Panc1 (cell line): ENCODE results near the gene QSOX1. TPM values are rescaled to one million over a fixed set of nuclear protein-coding genes. Genes with fewer than 3 reads are reported as not detected.

Experiments
- ATAC-seq: fragments of 200-7000 bp; cut with Tn5 transposase; 2 replicates; pipeline ENCODE4 v1.9.1; 2020; ENCODE audit warnings: mild to moderate bottlenecking, moderate library complexity
- BruUV-seq: library from RNA; stranded (reverse); fragments of 400-500 nt; replicated peaks from 2 replicates; lab custom pipeline; 2021; lab: Mats Ljungman, UMichigan
- CTCF ChIA-PET: fragments of 300-600 bp; sonication (Branson Sonifier 250); formaldehyde crosslinking; loops from one replicate; lab custom pipeline; 2022; ENCODE audit warnings: antibody characterized with exemption; lab: Charles Lee
- POLR2A ChIA-PET: fragments of 300-600 bp; sonication (Branson Sonifier 250); formaldehyde crosslinking; loops from one replicate; lab custom pipeline; 2022; ENCODE audit warnings: antibody characterized with exemption; lab: Charles Lee
- DNase-seq: peaks from one replicate; pipeline ENCODE4 v3.0.0-alpha.2; 2010; ENCODE audit warnings: low read depth, low spot score
- H3K27ac ChIP-seq: 2 replicates; pipeline ENCODE4 v1.5.1; 2011; ENCODE audit warnings: mild to moderate bottlenecking, low read length, inconsistent platforms
- H3K27me3 ChIP-seq: fragments of 200-500 bp; sonication (Bioruptor generic); 2 replicates; pipeline ENCODE4 v1.6.0; 2014; ENCODE audit warnings: low read length, inconsistent platforms; ENCODE audit not compliant: control insufficient read depth, insufficient read depth
- H3K36me3 ChIP-seq: fragments of 200-500 bp; sonication (Bioruptor generic); 2 replicates; pipeline ENCODE4 v1.5.1; 2014; ENCODE audit warnings: inconsistent platforms, mild to moderate bottlenecking, low read length, moderate library complexity; ENCODE audit not compliant: control insufficient read depth, insufficient read depth
- H3K4me1 ChIP-seq: 2 replicates; pipeline ENCODE4 v1.5.1; 2011; ENCODE audit warnings: inconsistent platforms, mild to moderate bottlenecking, low read length, moderate library complexity; ENCODE audit not compliant: control insufficient read depth, insufficient read depth
- H3K4me3 ChIP-seq, 2 experiments: 2 replicates each; pipeline ENCODE4 v1.5.1; 2011 to 2012; ENCODE audit warnings: low read depth in 2 of 2, low read length in 2 of 2, mild to moderate bottlenecking in 2 of 2, inconsistent platforms in 1 of 2, moderate library complexity in 1 of 2
- H3K9me3 ChIP-seq: fragments of 200-500 bp; sonication (Bioruptor generic); 2 replicates; pipeline ENCODE4 v1.5.1; 2014; ENCODE audit warnings: low read depth, mild to moderate bottlenecking, inconsistent platforms, low read length, moderate library complexity; ENCODE audit not compliant: control insufficient read depth, insufficient read depth
- CTCF ChIP-seq: fragments of 450-650 bp; IDR thresholded peaks from 2 replicates; pipeline ENCODE4 v1.5.1; 2017; ENCODE audit warnings: mild to moderate bottlenecking
- POLR2AphosphoS5 ChIP-seq: IDR thresholded peaks from 2 replicates; pipeline ENCODE4 v1.6.1; 2012; ENCODE audit warnings: mild to moderate bottlenecking, low read depth, low read length, moderate library complexity
- REST ChIP-seq, 2 experiments: IDR thresholded peaks; 2 replicates each; pipeline ENCODE4 v1.6.1; 2011 to 2012; ENCODE audit warnings: low read depth in 2 of 2, control low read depth in 1 of 2, low read length in 1 of 2, mild to moderate bottlenecking in 1 of 2, moderate library complexity in 1 of 2; ENCODE audit not compliant: insufficient read depth in 1 of 2
- SIN3A ChIP-seq: IDR thresholded peaks from 2 replicates; pipeline ENCODE4 v1.6.1; 2012; ENCODE audit warnings: low read depth, mild to moderate bottlenecking, low read length, moderate library complexity, borderline replicate concordance; ENCODE audit not compliant: insufficient read depth
- TCF7L2 ChIP-seq: IDR thresholded peaks from 2 replicates; pipeline ENCODE4 v1.6.1; 2011; ENCODE audit warnings: mild to moderate bottlenecking, low read depth, low read length, inconsistent platforms
- in situ Hi-C: cut with HindIII; loops from 2 replicates; pipeline ENCODE4 v1.10.0; 2016; ENCODE audit warnings: low sequenced_read_pairs, low pct_unique_long_range_greater_than_20kb
- intact Hi-C: fragments of 100-400 bp; cut with micrococcal nuclease; formaldehyde crosslinking; loops from one replicate; pipeline ENCODE4 v1.10.0; 2022; ENCODE audit not compliant: unreplicated experiment
- total RNA-seq: library from RNA; stranded (reverse); gene quantifications from one replicate; pipeline ENCODE4 v1.2.1, GENCODE V29; 2021; ENCODE audit not compliant: unreplicated experiment

QSOX1 gene
- total RNA-seq, 1 experiment from 2014 or later, result 152 TPM

- no peak overlapping the region for H3K27ac ChIP-seq
- intact Hi-C loops, result loop anchor here (1.0 to 5.0 kb wide), 2 partner anchors 228 to 294 kb away; no protein-coding TSS in a partner anchor
- no TSS peak for BruUV-seq
- ChIA-PET CTCF (interaction anchor here (0.6 to 1.5 kb wide), 4 partner anchors 34 to 292 kb away, joined by 3 to 14 read pairs (median 3); no protein-coding TSS in a partner anchor), POLR2A (no interaction called here)
- TF ChIP-seq REST (IDR thresholded peaks at IDR 0.05; ENCODE audit: insufficient read depth in 1 of 2, low read depth in 2 of 2, low read length in 1 of 2) (no peak), SIN3A (no peak), TCF7L2 (no peak), CTCF (no peak), POLR2AphosphoS5 (no peak)
- no peaks in the 10 kb centered on the region for H3K27me3 ChIP-seq
- H3K9me3 ChIP-seq, result no peaks in the 10 kb centered on the region
- in situ Hi-C loops, result no loop called here
- H3K36me3 ChIP-seq, result no peaks in the 10 kb centered on the region
- H3K4me3 ChIP-seq, result no peak overlapping the region
- DNase-seq, result no peak
- H3K4me1 ChIP-seq, result no peaks in the 10 kb centered on the region
- ATAC-seq, result no peak
These were observed 34.1 kb downstream of the QSOX1 start for GRCh38 chr1:180188684-180189175.

- CTCF ChIA-PET, result interaction anchor here (0.5 kb wide), 1 partner anchor 293 kb away, joined by 3 read pairs; no protein-coding TSS in a partner anchor
- in situ Hi-C loops, result no loop called here
These were observed 35.4 kb downstream of the QSOX1 start for GRCh38 chr1:180190091-180190490.

More at GRCh38 chr1:180190091-180190490, 35.4 kb downstream of the QSOX1 start:
- Histone ChIP-seq H3K4me3 (no peak overlapping the region), H3K9me3 (no peaks in the 10 kb centered on the region), H3K27me3 (no peaks in the 10 kb centered on the region), H3K4me1 (no peaks in the 10 kb centered on the region), H3K27ac (no peak overlapping the region), H3K36me3 (no peaks in the 10 kb centered on the region)
- TF ChIP-seq POLR2AphosphoS5 (no peak), SIN3A (no peak), CTCF (no peak), TCF7L2 (no peak), REST (IDR thresholded peaks at IDR 0.05; ENCODE audit: insufficient read depth in 1 of 2, low read depth in 2 of 2, low read length in 1 of 2) (no peak)
- no peak for ATAC-seq
- DNase-seq, result no peak
- intact Hi-C loops, result no loop called here
- BruUV-seq, result no TSS peak
- POLR2A ChIA-PET, result no interaction called here
